Fibroblast of skin of right biceps (primary cell): Measurements from ENCODE around the gene CHAF1B.

ENCODE experiments used
- DNase-seq: peaks from one replicate; pipeline ENCODE4 v3.0.0-alpha.2; 2013

CHAF1B gene

GRCh38 chr21:36429947-36430546, 44.9 kb downstream of the CHAF1B start:
- peak; percentile 98 for DNase-seq

DNA sequence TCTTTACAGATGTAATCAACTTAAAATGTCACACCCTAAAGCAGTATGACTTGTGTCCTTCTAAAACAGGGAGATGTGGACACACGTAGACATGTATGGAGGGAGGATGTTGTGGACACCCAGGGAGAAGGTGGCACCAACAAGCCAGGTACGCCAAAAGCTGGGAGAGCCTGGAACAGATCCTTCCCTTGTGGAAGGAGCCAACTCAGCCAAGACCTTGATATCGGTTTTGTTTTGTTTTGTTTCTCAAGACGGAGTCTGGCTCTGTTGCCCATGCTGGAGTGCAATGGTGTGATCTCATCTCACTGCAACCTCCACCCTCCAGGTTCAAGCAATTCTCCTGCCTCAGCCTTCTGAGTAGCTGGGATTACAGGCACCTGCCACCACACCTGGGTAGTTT, 45.6 kb downstream of the CHAF1B start:
- no peak for DNase-seq

DNA sequence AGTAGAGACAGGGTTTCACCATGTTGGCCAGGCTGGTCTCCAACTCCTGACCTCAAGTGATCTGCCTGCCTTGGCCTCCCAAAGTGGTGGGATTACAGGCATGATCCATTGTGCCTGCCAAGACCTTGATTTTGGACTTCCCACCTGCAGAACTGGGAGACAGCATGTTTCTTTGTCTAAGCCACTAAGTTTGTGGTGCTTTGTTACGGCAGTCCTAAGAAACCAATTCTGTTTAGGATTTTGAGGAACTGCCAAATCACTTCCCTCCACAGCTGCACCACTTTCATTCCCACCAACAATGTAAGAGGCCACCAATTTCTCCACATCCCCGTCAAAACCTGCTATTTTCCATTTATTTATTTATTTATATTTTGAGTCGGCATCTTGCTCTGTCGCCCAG, 46.1 kb downstream of the CHAF1B start:
- DNase-seq, result no peak

GRCh38 chr21:36433059-36433709, 48.0 kb downstream of the CHAF1B start:
- no peak for DNase-seq

DNA sequence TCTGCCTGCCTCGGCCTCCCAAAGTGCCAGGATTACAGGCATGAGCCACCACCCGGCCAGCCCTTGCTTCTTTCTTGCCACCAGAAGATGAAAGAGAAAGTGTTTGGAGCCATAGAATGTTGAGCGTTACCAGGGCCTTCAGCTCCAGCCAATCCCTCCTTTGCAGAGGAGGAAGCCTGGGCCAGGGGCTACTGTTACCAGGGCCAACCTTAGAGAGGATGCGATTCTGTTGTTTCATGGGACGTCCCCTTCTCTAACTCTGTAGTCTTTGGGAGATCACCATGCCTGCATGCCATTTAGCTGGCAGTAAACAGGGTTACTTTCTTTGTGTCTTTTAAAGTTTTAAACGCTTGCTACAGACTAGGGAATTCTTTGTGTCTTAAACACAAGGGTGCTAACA, 49.0 kb downstream of the CHAF1B start:
- DNase-seq, result no peak

GRCh38 chr21:36436829-36437744, 51.9 kb downstream of the CHAF1B start:
- no peak for DNase-seq

DNA sequence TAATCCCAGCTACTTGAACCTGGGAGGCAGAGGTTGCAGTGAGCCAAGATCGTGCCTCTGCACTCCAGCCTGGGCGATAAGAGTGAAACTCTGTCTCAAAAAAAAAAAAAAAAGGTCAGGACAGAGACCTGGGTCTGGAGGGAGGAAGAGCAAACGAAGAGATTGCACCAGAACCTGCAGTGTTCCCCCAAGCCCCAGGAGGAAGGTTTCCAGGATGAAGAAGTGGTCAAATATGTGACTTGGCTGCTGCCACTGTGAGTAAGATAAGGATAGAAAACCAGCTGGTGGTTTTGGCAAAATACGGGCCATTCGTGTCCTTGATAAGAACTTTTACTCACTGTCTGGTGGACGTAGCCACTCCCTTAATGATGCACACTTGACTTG, 52.5 kb downstream of the CHAF1B start:
- DNase-seq, result peak; percentile 91

- DNase-seq, result no peak
Measured at GRCh38 chr21:36441715-36442114, 56.5 kb downstream of the CHAF1B start.

DNA sequence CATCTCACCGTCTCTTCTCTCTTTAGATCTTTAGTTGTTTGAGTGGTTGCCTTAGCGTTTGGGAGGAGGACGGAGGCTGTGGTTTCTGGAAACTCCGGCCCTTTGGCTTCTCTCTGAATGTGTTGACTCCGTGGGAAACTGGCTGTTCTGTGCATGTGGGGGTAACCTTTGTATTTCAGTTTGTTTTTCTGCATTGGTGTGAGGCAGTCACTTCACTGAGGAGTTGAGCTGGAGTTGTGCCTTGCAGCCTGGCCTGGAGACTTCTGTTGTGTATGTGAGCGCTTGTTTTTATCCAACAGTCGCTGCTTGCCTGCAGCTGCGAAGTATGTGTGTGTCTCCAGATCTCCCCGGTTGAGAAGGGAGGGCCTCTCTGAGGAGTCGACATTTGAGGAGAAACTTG, 61.1 kb downstream of the CHAF1B start:
- no peak for DNase-seq

DNA sequence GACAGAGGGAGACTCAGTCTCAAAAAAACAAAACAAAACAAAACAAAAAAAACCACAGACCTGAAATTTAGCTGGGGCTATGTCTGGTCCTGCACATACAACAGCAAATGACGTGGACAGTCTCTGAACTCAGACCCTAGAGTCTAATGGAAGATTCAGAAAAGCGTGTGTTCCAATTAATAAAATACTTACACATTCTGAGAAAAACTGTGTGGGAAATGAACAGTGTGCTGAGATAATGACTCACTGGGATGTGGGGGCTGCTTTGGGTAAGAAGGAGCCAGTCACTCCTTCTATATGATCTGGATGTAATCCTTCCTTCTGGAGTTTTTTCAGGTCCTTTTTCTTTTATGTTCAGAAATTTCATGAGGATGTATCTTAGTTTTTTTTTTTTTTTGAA, 65.3 kb downstream of the CHAF1B start:
- peak; percentile 67 for DNase-seq

- no peak for DNase-seq
Measured at GRCh38 chr21:36451506-36451905, 66.3 kb downstream of the CHAF1B start.

GRCh38 chr21:36452281-36452825, 67.2 kb downstream of the CHAF1B start:
- DNase-seq, result no peak

GRCh38 chr21:36454093-36454531, 68.9 kb downstream of the CHAF1B start:
- no peak for DNase-seq

GRCh38 chr21:36454706-36455105, 69.5 kb downstream of the CHAF1B start:
- no peak for DNase-seq

DNA sequence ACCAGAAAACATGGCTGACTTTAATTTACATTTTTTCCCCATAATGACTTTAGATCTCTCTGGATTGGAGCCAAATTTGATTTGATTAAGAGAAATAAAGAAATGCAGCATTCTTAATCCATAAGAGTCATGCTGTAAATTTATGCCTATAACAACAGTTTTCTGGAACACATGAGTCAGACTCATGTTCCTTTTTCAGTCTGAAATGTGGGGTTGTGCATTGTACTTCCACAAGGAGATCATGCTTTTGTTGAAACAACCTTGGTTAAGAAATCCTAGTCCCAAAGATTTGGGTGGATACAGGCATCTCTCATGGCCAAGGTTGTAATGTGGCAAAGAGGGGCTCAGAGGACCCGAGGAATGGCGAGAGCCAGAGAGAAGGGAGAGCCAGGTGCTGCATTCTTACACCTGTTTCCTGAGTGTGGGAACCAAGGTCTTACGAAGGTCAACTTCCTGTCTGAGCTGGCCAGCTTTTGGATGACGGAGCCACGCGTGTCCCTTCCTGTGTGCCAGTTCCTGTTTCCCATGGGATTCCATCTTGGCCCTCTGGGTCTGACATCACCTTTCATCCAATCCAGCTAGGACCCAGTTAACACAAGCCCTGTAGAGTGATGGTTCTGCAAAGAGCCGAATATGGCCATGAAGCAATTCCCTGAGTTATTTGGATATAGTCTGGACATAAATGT, 71.7 kb downstream of the CHAF1B start:
- no peak for DNase-seq

DNA sequence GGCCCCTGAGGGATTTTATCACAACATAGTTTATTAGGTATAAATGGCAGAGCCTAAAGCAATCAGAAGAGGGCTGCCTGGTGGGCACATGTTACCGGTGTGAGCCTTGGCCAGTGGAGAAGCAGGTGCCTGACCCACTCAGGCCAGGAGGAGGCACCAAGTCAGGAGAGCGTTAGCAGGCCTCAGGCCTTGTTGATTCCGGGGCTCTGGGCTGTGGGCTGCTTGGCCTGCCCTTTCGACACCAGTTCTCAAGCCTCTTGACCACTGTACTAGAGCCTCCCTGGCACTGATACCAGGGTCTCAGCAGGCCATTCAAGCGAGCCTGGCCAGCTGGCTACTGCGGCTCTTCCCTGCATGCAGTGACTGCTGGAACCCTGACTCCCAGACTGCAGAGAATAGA, 73.9 kb downstream of the CHAF1B start:
- no peak for DNase-seq

DNA sequence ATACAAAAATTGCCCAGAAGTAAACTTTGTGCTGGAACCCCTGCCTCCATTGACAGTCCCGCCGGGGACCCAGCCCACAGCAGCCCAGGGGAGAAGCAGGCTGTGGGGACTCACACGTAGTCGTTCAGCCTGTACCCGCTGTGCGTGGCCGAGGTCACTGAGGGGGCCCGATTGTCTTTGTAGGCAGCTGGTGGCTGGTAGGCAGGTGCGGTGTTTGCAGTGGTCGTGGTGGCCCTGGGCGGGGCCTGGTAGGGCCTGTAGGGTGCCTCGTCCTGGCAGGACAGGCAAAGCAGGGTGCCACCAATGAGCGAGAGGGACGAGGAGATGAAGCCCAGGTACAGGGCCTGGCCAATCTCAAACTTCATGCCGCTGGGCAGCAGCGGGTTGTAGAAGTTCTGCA, 75.7 kb downstream of the CHAF1B start:
- DNase-seq, result no peak

- no peak for DNase-seq
Measured at GRCh38 chr21:36461277-36461917, 76.2 kb downstream of the CHAF1B start.

- DNase-seq, result no peak
Measured at GRCh38 chr21:36461918-36462486, 76.8 kb downstream of the CHAF1B start.

DNA sequence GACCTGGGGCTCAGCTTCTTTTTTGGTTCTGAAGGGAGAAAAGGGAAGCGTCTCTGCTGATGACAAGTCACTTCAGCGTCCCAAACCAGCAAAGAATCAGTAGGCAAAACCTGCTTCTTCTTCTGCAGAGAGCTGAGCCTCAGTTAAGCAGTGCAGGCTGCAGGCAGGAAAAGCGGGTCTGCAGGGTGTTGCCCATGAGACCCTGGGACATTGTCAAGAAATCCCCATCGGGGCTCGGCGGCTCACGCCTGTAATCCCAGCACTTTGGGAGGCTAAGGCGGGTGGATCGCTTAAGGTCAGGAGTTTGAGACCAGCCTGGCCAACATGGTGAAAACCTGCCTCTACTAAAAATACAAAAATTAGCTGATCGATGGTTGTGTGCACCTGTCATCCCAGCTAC, 78.0 kb downstream of the CHAF1B start:
- no peak for DNase-seq

DNA sequence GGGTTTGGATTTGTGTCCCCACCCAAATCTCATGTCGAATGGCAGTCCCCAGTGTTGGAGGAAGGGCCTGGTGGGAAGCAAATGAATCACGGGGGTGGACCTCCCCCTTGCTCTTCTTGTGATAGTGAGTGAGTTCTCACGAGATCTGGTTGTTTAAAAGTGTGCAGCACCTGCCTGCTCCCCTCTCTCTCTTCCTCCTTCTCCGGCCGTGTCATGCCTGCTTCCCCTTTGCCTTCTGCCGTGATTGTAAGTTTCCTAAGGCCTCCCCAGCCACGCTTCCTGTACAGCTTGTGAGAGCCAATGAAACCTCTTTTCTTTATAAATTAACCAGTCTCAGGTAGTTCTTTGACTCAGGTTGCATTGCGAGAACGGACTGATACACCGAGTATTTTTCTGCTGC, 78.8 kb downstream of the CHAF1B start:
- no peak for DNase-seq

DNA sequence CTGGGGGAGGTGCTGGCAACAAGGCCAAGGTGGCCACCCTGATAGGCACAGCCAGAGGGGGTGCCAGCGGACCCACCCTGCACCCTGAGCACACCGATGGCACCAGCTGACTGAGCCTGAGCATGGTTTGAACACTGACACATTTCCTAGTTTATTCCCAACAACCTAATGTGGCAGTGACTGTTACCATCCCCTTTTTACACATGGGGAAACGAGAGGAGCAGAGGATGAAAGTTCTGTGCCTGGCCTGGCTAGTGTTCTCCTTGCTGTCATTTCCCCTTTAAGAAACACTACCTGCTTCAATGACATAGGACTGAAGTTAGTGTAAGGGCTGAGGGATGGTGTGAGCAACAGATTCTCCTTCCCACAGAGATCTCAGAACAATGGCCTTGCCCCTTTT, 79.4 kb downstream of the CHAF1B start:
- DNase-seq, result no peak
